OCI-LY3 (cell line): ENCODE results near the gene IL16.

Source experiments
- H2AFZ ChIP-seq: fragments of 200-600, 300-600 bp; shearing (Covaris generic); 2 replicates; pipeline ENCODE4 v1.6.0; 2014; ENCODE audit warnings: antibody characterized with exemption, low read depth, low read length
- H3K27ac ChIP-seq: fragments of 200-600, 300-600 bp; sonication (generic); 2 replicates; pipeline ENCODE4 v1.5.1; 2014; ENCODE audit warnings: mild to moderate bottlenecking, low read length, moderate library complexity, mixed read lengths
- H3K27me3 ChIP-seq: fragments of 200-600, 300-600 bp; sonication (generic); 2 replicates; pipeline ENCODE4 v1.6.1; 2014; ENCODE audit warnings: low read depth, low read length, mixed read lengths
- H3K36me3 ChIP-seq: fragments of 200-600, 300-600 bp; sonication (generic); replicated peaks from 2 replicates; pipeline ENCODE3; 2014; ENCODE audit warnings: low read depth, low read length, mixed read lengths
- H3K4me1 ChIP-seq: fragments of 300-600, 200-600 bp; sonication (generic); 2 replicates; pipeline ENCODE4 v1.6.1; 2014; ENCODE audit warnings: low read length, mixed read lengths
- H3K4me2 ChIP-seq: fragments of 200-600, 300-600 bp; sonication (generic); 2 replicates; pipeline ENCODE4 v1.6.1; 2014; ENCODE audit warnings: low read length, mixed read lengths
- H3K4me3 ChIP-seq: fragments of 300-600, 200-600 bp; sonication (generic); 2 replicates; pipeline ENCODE4 v1.5.1; 2014; ENCODE audit warnings: antibody characterized with exemption, mild to moderate bottlenecking, low read length, moderate library complexity
- H3K79me2 ChIP-seq: fragments of 300-600, 200-600 bp; shearing (Covaris generic); 2 replicates; pipeline ENCODE4 v1.6.1; 2014; ENCODE audit warnings: mild to moderate bottlenecking, low read length, mixed read lengths
- H3K9ac ChIP-seq: fragments of 300-600, 200-600 bp; shearing (Covaris generic); 2 replicates; pipeline ENCODE4 v1.6.0; 2014; ENCODE audit warnings: mild to moderate bottlenecking, low read length, moderate library complexity
- H3K9me3 ChIP-seq: fragments of 200-600, 300-600 bp; shearing (Covaris generic); 2 replicates; pipeline ENCODE4 v1.6.1; 2014; ENCODE audit warnings: low read length, mixed read lengths; ENCODE audit not compliant: insufficient read depth
- H4K20me1 ChIP-seq: fragments of 200-600, 300-600 bp; sonication (generic); 2 replicates; pipeline ENCODE4 v1.6.1; 2016; ENCODE audit warnings: low read length, mixed read lengths; ENCODE audit not compliant: insufficient read depth
- EZH2phosphoT487 ChIP-seq: fragments of 200-600 bp; shearing (Covaris generic); IDR thresholded peaks from 2 replicates; pipeline ENCODE4 v1.6.1; 2018; ENCODE audit warnings: antibody characterized with exemption, mixed run types, low read depth
- TF ChIP-seq, protein P1 (sequence below): fragments of 200-600, 300-600 bp; sonication (generic); IDR thresholded peaks from 2 replicates; pipeline ENCODE4 v1.5.1; 2014; ENCODE audit warnings: antibody characterized with exemption, low read length, low read depth

Gene IL16

DNA sequence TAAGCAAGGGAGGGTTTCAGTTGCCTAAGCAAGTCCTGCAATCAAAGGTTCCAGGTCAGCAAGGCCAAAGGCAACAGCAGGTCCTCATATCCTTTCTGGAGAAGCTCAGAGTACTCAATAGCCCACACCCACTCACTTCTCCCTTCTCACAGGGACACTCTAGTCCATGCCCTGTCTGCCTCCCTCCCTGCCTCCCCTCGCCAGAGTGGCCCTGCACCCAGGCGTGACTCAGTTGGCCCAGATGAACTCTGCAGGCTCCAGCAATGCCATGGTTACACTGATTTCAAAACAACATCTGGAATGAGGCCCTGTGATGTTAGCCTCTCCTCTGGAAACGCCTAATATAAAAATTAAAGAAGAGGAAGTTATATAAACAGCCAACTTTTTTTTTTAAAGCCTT, 32.9 kb downstream of the IL16 start:
- H3K4me2 ChIP-seq, result no peak overlapping the region
- H3K4me1 ChIP-seq, result peaks cover 8% of the 10 kb centered on the region
- H2AFZ ChIP-seq, result no peak overlapping the region
- no peak overlapping the region for H3K9ac ChIP-seq
- H4K20me1 ChIP-seq, result no peaks in the 10 kb centered on the region
- TF ChIP-seq EZH2phosphoT487, result no peak
- TF ChIP-seq, protein P1, sequence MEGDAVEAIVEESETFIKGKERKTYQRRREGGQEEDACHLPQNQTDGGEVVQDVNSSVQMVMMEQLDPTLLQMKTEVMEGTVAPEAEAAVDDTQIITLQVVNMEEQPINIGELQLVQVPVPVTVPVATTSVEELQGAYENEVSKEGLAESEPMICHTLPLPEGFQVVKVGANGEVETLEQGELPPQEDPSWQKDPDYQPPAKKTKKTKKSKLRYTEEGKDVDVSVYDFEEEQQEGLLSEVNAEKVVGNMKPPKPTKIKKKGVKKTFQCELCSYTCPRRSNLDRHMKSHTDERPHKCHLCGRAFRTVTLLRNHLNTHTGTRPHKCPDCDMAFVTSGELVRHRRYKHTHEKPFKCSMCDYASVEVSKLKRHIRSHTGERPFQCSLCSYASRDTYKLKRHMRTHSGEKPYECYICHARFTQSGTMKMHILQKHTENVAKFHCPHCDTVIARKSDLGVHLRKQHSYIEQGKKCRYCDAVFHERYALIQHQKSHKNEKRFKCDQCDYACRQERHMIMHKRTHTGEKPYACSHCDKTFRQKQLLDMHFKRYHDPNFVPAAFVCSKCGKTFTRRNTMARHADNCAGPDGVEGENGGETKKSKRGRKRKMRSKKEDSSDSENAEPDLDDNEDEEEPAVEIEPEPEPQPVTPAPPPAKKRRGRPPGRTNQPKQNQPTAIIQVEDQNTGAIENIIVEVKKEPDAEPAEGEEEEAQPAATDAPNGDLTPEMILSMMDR, result no peak
- H3K4me3 ChIP-seq, result no peak overlapping the region
- H3K27me3 ChIP-seq, result no peaks in the 10 kb centered on the region
- no peaks in the 10 kb centered on the region for H3K9me3 ChIP-seq
- H3K79me2 ChIP-seq, result no peaks in the 10 kb centered on the region
- no peak overlapping the region for H3K27ac ChIP-seq
- no peaks in the 10 kb centered on the region for H3K36me3 ChIP-seq

DNA sequence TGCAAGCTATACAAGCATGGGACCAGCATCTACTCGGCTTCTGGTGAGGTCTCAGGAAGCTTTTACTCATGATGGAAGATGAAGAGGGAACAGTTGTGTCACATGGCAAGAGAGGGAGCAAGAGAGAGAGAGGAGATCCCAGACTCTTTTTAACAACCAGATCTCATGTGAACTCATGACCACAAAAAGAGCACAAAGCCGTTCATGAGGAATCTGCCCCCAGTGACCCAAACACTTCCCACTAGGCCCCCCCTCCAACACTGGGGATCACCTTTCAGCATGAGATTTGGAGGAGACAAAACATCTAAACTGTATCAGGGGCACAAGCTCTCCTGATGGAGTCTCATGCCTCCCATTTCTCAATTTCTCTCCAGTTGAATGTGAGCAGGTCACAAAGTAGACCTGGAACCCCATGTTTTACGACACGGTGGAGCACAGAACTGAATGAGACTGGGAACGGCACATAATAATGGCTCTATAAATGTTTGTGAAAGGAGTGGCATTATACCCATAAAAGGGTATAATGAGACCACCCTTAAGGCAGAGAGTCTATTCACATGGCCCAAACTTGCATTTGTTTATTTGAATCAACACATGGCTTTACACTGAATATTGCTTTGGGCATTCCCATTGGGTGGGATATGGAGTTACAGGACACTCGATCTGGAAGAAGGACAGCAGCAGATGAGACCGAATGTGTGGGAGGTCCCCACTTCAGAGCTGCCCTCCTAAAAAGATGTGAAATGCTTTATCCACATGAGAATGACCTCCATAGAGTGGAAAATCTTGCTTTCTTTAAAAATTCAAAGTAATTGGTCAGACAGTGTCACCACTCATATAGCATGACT, 38.8 kb downstream of the IL16 start:
- Histone ChIP-seq H3K27ac (no peak overlapping the region), H3K9ac (no peak overlapping the region), H2AFZ (no peak overlapping the region), H3K27me3 (no peaks in the 10 kb centered on the region), H3K9me3 (no peaks in the 10 kb centered on the region), H3K4me3 (no peak overlapping the region), H4K20me1 (no peaks in the 10 kb centered on the region), H3K36me3 (no peaks in the 10 kb centered on the region), H3K4me2 (no peak overlapping the region), H3K4me1 (no peaks in the 10 kb centered on the region), H3K79me2 (no peaks in the 10 kb centered on the region)
- TF ChIP-seq EZH2phosphoT487, result no peak
- TF ChIP-seq, protein P1, result no peak

DNA sequence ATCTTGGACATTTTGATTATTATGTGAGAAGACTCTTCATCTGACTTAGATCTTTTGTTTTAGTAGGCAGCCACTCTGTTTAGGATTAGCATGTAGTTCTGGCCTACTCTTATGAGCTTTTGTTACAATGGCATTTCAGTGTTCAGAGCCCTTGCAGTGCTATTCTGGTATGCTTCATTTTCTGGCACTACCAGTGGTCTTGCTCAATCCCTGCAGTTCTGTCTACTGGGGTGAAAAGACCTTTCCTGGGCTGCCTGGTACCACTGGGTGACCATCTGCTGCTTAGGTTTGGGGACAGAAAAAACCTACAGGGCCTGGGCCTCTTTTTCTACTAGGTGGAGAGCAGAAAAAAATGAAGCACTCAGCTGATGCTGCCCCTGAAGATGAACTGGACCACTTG, 42.5 kb downstream of the IL16 start:
- TF ChIP-seq EZH2phosphoT487, result no peak
- TF ChIP-seq, protein P1, result no peak
- H4K20me1 ChIP-seq, result no peaks in the 10 kb centered on the region
- no peak overlapping the region for H3K9ac ChIP-seq
- no peaks in the 10 kb centered on the region for H3K27me3 ChIP-seq
- H2AFZ ChIP-seq, result no peak overlapping the region
- no peak overlapping the region for H3K27ac ChIP-seq
- no peak overlapping the region for H3K4me2 ChIP-seq
- H3K36me3 ChIP-seq, result no peaks in the 10 kb centered on the region
- H3K4me1 ChIP-seq, result no peaks in the 10 kb centered on the region
- H3K4me3 ChIP-seq, result no peak overlapping the region
- H3K79me2 ChIP-seq, result no peaks in the 10 kb centered on the region
- peaks cover 8% of the 10 kb centered on the region; the same call in 1 of the 2 replicates for H3K9me3 ChIP-seq

DNA sequence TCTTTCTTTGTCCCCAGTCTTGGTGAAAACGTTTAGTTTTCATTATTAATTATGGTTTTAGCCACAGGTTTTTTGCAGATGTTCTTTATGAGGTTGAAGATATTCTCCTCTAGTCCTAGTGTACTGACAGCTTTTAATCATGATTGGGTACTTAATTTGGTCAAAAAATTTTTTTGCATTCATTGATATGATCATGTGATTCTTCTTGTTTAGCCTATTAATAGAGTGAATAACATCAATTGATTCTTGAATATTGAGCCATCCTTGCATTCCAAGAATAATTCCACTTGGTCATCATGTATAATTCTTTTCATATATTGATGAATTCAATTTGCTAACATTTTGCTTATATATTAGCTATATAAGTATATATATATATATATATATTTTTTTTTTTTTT, 46.1 kb downstream of the IL16 start:
- H3K9me3 ChIP-seq, result peaks cover 8% of the 10 kb centered on the region; the same call in 1 of the 2 replicates
- no peaks in the 10 kb centered on the region for H3K79me2 ChIP-seq
- H4K20me1 ChIP-seq, result no peaks in the 10 kb centered on the region
- H3K27ac ChIP-seq, result no peak overlapping the region
- no peaks in the 10 kb centered on the region for H3K27me3 ChIP-seq
- H2AFZ ChIP-seq, result no peak overlapping the region
- H3K4me1 ChIP-seq, result no peaks in the 10 kb centered on the region
- H3K9ac ChIP-seq, result no peak overlapping the region
- no peak overlapping the region for H3K4me2 ChIP-seq
- no peaks in the 10 kb centered on the region for H3K36me3 ChIP-seq
- TF ChIP-seq, protein P1, result no peak
- TF ChIP-seq EZH2phosphoT487, result no peak
- no peak overlapping the region for H3K4me3 ChIP-seq
